D721Med (cell line): ENCODE results near the gene CDK15.
"Not testable (repeated sequence)": the region's sequence is repeated elsewhere in the genome, so short reads cannot be mapped to it uniquely, and the experiment has no call there.

ENCODE experiments used
- DNase-seq: peaks from one replicate; pipeline ENCODE4 v3.0.0; 2011; ENCODE audit warnings: low spot score; ENCODE audit not compliant: insufficient read length
- FAIRE-seq: peaks from 2 replicates; lab custom pipeline; 2011; peaks lifted over from hg19 to GRCh38; lab: Jason Lieb, UNC
- CTCF ChIP-seq: IDR thresholded peaks from 2 replicates; pipeline ENCODE4 v1.5.1; 2012; ENCODE audit warnings: mild to moderate bottlenecking, control low read depth; ENCODE audit not compliant: insufficient read depth; ENCODE audit errors: missing control alignments

The CDK15 gene

GRCh38 chr2:201806442-201807170, at the start of gene CDK15:
Gene CDK15, plus strand, starts transcription at chr2:201806537. Its CDS starts 128 bp downstream, at chr2:201806665.
- TF ChIP-seq CTCF: no peak
- DNase-seq (no peak), FAIRE-seq (no peak)

GRCh38 chr2:201758234-201758633, 48.1 kb upstream of the CDK15 start:
- DNase-seq: no peak
- FAIRE-seq: no peak
- no peak for TF ChIP-seq CTCF

- DNase-seq: no peak
- peak; percentile 6 for FAIRE-seq
- no peak for TF ChIP-seq CTCF
These were observed 47.5 kb upstream of the CDK15 start for GRCh38 chr2:201758873-201759272.

GRCh38 chr2:201759567-201759966, 46.8 kb upstream of the CDK15 start:
- DNase-seq (no peak), FAIRE-seq (no peak)
- TF ChIP-seq CTCF: no peak

- DNase-seq: no peak
- TF ChIP-seq CTCF: no peak
- no peak for FAIRE-seq
These were observed 45.2 kb upstream of the CDK15 start for GRCh38 chr2:201761101-201761500.

GRCh38 chr2:201764469-201764868, 41.9 kb upstream of the CDK15 start:
- FAIRE-seq, DNase-seq: not testable (repeated sequence)

GRCh38 chr2:201765799-201766198, 40.5 kb upstream of the CDK15 start:
- FAIRE-seq: no peak
- DNase-seq: no peak
- no peak for TF ChIP-seq CTCF
